ENCODE results near the gene FASN.

The FASN gene

DNA sequence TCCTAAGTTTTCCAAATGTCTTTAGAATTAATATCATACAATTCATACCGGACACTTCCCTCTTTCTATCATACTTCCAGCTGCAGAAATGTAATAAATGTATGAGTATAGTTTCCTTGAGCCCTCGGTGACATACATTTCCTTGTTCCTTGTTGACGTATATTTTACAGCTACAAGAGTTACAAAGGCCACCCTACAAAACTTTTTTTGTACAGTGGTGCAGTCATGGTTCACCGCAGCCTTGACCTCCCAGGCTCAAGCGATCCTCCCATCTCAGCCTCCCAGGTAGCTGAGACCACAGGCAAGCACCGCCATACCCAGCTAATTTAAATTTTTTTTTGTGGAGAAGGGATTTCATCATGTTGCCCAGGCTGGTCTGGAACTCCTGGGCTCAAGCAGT, 25.2 kb downstream of the FASN start:
- no peak for DNase-seq

DNA sequence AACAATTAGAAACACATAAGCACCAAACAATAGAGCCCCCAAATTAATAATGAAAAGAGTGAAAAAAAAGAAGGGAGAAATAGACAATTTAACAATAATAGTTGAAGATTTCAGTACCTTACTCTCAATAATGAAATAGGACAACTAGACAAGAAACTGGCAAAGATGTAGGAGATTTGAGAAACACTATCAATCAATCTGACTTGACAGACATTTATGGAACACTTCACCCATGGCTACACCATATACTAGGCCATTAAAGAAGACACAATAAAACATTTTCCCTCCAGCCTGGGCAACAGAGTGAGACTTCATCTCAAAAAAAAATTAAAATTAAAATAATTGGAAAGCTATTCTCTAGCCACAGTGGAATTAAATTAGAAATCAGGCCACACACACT, 27.4 kb downstream of the FASN start:
- DNase-seq = no peak

DNA sequence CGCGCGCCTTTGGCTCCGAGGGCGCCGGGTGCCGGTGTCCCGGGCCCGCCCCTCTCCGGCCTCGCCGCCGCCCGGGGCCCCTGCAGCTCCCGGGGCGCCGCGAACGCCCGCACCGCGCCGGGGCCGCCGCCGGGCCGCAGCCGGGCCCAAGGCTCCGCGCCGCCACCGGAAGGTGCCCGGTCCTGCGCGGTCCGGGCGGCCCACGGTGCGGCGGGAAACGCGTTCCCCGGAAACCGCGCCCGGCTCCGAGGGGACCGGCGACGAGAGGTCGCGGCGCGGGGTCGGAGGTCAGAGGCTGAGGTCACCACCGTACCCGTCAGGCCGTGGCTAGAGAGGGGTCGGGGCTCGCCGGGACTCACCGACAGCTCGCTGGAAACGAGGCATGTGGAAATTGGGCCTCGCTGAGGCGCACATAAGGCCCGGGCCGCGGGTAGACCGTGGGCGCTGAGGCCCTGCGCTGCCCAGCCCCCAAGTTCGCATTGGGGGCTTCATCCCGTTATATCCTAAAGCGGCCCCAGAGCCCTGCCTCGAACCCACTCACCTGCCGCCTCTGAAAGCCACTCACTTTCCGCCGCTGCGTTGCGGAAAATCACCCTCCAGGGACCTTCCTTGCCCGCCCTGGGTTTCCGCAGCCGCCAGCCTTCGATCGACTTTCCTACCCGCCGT, 32.3 kb downstream of the FASN start, which contains the start of gene DUS1L:
DUS1L (minus strand) TSS at position 167 of the 666 bp plus-strand sequence. CDS start 745 bp downstream, outside the sequence.
- DNase-seq = peak; percentile 62 to 78

DNA sequence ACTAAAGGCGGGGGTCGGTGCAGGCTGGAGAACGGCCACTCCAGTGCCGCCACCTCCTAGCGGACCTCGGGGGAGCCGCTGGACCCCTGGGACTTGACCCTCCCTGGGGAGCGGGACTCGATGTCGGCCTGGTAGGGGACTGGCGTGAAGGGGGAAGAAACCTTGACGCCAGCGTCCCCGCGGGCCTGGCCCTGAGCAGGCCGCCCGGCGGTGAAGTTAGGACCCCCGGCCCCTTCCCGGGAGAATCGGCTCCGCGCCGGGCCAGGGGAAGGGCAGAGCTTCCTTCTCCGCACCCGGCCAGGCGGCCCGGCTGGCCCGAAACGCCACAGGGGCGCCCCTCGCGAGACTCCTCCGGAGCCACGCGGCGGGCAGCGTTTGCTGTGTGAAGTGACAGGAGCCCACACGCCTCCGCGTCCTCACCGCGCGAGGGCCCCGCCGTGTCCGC, 32.8 kb downstream of the FASN start:
- DNase-seq = peak; percentile 38 to 39

DNA sequence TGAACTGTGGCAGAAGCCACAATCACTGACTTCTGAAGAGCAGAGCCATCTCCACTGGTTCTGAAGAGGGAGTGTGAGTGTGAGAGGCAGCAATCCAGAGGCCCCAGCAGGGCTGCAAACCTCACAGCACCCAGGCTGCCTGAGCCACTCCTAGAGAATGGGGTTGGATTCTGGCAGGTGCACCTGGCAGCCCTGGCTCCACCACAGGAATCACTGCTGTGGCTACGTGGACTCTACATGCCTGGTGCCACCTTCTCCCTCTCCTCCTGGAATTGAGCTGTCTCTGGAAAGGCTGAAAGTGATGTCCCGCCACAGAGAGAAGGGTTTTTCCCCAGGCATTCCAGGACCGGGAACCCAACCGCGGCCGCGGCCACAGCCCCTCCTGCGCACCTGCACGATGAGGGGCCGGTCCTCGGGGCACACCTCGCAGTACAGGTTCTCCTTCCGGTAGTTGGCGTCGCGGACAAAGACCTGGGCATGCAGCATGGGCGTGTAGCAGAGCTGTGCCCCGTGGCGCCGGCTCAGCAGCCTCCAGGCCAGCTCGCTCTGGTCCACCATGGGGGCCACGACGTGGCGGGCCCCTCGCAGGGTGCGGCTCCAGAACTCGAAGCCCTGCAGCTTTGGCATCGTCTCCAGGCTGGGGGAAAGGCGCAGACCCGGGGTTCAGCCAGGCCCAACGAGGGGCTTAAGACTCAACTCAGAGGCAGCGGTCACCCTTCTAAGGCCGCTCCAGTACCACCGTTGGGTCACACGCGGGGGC, 33.4 kb downstream of the FASN start:
- DNase-seq = peak in 1 of 2 experiments; percentile 3

DNA sequence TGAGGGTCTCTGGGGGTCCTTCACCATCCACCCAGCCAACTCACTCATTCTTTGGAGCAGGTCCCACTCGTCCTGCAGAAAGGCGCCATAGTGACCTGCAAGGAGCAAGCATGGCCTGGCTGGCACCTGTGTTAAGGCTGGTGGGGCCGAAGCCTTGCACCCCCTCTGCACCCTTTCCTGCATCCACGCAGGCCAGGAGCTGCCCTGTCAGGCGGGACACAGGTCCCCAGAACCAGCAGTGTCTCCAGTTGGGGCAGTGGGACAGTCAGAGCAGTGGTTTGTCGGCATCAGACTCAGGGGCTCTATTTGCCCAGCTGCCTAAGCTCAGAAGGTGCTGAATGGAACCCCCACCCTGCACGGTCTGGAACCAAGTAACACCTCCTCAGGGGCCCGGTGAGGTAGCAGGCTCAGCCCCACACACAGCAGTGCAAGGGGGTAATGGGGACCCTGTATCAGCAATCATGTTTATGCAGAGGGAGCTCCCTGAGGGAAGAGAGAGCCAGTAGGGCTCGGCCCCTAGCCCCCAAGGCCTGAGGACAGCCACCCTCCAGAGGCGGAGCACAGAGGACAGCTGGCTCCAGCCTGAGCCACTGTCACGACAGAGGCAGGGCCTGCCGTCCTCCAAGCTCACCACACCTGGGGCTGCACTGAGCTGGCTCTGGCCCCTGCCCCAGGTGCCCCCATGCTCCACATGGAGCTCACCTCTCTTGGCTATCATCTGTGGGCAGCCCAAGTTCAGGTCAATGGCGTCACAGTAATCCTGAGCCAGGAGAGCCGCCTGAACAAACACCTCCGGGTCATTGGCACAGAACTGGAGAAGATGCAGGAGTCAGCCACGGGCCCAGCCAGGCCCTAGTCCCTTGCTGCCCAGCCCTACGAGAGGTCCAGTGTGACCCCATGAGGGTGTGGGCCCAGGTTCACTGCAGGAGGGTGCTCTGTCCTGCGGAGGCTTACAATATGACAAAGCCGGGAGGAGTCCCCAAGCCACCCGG, 34.3 kb downstream of the FASN start:
- DNase-seq = no peak

DNA sequence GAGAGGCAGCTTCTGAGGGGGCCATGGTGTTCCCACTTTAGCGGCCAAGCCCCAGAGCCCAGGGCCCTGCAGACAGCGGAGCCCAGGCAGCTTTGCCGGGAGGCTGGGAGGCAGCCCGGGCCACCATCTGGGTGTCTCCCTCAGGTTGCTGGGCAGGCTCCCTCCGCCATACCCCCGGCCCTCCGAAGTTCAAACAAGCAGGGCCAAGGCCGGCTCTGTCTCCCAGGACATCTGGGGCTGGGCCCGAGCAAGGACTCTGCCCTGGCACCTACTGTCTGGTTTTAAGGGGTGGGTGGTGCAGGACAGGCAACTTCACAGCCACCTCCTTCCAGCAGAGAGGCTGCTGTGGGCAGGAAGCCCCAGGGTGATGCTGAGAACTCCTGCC, 35.1 kb downstream of the FASN start:
- DNase-seq = no peak

DNA sequence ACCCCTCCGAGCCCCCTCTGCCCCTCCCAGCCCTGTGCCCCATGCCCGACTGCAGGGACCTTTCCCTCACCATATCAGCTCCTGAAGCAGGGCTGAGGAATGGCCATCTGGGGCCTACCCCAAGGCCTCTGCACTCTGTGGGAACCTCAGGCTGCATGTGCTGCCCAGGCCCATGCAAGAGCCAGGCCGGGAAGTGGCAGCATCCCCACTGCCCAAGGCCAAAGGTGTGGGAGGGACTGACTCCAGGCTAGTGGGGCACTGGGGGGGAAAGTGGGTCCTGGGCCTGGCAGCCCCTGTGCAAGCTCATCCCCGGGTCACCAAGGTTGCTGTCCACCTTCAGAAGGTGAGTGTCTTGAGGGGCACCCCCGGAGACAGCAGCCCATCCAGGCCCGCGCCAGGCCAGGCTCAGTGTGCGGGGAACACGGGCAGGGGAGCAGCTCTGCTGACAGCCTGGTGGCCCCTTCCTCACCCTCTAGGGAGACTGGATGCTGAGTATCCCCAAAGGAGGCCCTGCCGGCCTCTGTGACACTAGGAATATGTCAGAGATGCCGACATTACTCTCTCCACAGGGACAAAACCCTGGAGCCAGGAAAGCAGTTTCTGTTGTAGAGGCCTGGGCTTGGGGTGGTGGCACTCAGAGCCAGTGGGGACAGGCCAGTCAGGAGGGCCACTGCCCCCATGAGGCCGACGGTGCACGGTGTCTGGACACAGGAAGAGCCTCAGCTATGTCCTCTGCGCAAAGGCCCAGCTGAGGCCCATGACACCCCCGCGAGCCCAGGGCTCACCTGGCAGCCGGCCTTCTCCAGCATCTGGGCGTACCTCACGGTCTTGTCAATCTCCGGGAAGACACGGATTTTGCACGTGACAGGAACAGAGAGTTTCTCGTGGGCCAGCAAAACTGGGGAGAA, 35.7 kb downstream of the FASN start:
- DNase-seq = no peak

DNA sequence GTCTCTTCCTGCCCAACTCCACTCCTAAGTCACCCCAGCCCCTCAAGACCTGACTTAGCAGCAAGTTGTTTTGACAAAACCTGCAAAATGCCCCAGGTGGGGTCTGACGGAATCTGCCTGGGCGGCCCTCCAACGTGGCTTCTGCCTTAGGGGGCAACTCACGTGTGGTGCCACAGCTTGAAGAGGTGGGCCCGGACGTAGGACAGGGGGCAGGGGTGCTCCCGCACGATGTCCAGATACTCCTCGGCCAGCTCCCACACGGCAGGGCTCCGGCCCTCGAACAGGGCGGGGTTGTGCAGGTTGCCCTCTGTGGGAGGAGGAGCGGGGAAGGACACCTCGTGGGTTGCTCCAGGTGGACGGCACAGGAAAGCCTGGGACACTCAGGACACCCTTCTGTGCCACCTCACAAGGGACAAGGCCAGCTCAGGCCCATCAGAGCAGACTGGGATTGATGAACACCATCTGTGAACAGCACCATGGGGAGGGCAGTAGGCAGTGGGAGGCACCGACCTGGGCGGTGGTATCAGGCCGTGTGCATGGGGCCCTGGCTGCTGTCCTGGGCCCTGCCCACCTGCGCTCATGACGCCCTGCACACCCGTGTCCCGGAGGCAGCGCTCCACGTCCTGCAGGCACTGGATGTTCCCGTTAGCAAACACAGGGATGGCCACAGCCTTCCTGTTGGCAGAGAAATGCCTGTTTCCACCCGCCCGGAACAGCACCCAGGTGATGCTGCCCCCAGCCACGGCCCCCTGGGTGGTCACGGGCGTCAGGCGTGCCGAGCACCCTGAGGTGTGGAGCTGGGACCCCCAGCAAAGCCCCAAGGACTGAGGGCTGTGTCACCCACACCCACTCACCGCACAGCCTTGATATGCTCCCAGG, 36.8 kb downstream of the FASN start:
- DNase-seq = no peak

DNA sequence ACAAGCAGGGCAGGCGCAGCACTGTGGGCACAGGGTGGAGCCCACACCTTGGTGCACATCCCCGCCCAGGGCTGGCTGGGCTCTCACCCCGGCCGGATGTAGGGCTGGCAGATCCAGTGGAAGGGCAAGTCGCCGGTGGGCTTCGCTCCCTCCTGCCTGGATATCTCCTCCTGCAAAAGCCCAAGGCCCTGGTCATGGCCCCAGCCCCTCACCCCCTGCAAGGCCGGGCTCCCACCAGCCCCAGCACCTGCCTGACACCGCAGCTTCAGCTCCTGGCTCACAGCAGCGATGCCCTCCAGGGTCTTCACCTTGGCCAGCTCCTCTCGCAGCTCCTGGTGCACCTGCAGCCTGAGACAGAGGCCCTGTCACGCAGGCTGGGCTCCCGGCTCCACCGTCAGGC, 37.4 kb downstream of the FASN start:
- no peak for DNase-seq

DNA sequence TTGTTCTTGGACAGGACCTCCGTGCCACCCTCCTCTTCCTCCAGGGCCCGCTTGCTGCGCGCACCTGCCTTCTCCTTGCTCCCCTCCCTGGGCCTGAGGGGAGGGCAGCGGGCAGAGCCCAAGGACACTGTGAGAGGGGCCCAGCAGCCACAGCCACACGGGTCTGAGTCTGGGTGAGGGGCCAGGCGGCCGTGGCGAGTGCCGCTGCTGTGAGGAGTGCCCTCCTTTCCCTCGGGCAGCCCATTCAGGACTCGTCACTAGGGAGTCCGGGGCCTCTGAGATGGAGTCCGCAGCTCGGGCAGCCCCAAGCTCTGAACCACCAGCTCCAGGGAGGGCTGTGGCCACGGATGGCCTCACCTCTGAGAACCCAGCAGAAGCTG, 38.0 kb downstream of the FASN start:
- DNase-seq = no peak

DNA sequence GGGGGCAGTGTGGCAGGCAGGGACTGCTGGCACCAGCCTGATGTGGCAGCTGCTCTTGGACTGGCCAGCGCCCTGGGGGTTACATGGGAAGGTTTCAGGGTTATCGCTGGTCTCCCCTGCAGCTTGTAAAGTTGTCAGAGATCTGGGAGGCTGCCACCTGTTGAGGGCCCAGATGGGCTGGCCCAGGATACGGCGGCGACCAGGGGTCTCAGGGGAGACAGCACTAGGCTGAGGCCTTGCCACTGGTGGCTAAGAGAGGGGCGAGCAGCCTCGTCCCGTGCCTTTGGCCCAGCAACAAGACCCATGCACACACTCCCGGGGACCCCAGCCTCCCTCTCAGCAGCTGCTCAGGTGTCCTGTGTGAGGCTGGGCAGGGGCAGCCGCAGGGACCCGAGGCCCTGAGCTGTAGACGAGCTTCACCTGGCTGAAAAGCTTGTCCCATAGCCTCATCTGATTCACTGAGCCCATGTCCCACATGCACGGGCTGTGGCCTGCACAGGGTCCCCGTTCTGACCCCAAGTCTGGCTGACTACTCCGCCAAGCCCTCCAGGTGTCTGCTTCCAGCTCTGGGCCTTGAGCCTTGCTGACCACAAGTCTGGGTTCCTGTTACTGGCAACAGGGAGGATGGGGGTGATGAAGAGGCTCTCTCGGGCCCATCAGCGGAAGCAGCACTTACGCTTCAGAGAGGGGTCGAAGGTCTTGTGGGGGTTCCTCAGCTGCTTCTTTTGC, 38.6 kb downstream of the FASN start:
- DNase-seq = no peak

DNA sequence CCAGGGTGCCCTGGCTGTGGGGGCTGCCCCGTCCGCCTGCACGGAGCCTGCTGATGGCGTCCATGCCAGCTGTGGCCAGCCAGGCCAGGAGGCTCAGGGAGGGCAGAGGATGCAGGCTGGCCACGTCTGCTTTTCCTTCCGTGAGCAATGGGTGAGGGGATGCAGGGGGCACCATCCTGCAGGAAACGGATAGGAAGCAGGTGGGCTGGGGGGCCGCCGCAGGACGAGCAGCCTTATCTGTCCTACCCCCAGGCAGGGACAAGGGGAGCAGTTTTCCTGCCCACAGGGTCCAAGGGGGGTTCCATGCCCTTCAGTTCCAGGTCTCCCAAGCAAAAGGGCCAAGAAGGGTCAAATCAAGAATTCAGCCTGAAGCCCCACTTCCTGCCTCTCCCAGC, 39.2 kb downstream of the FASN start:
- no peak for DNase-seq

DNA sequence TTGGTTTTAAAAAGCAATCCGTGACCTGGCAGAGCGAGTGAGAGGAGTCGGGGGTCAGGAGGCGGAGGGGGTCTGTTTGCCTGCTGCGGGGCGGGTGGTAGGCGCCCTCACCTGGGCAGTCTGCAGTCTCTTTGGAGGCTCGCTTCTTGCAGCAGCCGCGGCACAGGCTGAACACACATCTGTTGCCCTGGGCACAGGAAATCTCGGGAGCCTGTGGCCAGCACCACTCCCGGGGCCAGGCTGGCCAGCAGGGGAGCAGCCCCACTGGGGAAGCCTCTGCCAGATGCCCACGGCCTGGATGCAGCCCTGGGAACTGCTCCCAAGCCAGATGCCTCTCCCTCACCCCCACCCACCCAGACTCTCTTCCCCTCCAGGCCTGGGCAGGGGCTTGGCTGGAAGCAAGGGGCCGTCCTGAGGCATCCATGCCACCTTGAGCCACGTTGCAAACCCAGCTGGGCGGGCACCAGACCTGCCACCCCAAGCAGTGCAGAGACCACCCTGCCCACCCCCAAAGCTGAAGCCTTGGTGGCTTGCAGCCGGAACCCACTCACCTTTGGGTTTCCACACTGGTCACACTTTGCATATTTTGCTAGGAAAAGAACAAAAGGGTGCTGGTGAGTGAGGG, 39.7 kb downstream of the FASN start:
- no peak for DNase-seq

DNA sequence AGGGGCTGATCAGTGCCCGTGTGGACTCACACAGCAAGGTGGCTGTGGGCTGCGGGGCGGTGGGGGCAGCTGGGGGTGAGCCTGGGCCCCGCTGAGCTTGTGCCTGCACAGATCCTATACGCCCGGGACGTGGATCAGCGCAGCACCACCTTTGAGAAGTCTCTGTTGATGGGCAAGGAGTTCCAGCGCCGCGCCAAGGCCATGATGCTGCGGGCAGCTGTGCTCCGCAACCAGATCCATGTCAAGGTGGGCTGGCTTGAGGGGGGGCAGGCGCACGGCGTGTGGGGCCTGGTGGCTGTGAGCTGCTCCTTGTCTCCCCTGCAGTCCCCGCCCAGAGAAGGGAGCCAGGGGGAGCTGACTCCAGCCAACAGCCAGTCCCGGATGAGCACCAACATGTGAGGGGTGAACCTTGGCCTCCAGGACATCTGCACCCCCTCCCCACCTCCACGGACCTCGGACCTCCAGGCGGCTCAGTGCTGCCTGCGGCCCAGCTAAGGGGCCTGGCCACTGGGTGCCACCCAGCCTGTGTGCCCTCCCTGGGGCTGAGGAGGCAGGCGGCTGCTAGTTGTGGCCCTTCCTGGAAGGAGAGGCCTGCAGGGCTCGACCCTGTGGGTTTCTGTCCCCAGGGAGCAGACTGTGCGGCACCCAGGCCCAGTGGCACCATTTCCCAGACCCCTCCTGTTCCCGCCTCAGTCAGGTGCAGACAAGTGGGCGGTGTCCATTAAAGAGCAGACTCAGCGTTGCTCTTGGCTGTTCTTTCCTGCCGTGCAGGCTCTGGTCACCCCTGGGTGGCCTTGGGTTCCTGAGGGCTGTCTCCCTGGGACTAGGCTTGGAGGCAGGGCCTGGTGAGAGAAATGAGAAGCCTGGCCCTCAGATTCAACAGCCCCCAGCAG, 41.1 kb downstream of the FASN start:
- no peak for DNase-seq

DNA sequence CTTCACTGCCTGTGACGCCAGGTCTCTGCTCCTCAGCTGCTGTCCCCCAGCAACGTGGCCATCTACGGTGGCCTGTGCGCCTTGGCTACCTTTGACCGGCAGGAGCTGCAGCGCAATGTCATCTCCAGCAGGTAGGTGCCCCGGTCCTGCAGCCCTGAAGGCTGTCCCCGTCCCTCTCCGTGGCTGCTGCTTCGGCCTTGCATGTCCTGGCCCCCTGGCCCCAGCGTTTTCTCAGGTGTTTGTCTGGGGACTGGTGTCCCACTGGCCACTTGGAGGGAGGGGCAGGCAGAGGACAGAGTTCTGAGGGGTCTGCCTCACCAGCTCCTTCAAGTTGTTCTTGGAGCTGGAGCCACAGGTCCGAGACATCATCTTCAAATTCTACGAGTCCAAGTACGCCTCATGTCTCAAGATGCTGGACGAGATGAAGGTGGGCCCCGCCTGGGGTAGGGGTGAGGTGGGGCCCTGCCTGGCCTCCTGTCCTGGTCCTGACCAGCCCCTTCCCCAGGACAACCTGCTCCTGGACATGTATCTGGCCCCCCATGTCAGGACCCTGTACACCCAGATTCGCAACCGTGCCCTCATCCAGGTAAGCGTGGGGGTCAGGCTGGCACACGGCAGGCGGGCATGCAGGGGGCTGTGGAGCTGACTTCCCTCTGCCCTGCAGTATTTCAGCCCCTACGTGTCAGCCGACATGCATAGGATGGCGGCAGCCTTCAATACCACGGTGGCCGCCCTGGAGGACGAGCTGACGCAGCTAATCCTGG, 41.9 kb downstream of the FASN start:
- no peak for DNase-seq

DNA sequence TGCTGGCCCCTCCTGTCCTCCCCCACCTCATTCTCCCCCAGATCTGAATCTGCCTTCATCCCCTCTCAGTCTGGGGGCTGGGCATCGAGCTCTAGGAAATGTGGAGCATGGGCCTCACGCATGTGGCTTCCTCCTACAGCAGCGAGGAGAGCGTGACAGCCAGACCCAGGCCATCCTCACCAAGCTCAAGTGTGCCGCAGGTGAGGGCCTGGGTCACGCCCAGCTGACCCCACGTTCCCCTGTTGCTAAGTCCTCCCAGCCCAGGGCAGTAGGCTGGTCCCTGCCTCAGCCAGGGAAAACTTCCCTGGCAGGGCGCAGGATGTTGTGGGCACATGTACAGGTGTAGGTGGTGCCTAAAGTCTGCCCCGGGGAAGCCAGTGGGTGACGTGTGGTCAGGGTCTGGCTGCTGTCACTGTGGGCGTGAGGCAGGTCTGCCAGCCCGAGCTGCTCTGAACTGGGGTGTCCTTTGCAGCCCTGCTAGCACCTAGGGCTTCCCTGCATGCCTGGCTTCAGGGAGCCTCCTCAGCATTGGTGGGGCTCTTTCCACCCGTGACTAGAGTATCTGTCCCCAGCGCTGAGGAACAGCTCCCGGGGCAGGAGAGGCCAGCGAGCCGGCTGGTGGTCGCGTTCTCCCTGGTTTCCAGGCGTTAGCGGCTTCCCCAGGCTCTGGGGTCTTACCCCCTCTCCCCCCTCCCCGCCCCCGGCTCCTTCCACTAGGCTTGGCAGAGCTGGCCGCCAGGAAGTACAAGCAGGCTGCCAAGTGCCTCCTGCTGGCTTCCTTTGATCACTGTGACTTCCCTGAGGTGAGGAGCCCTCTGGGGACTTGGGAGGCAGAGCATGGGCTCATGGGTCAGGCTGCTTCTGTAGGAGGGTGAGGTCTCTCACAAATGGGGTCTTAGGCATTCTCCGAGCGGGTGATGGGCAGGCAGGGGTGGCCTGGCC, 42.7 kb downstream of the FASN start:
- DNase-seq = no peak

Measured in stimulated activated CD4-positive, alpha-beta T cell treated with anti-CD3 and anti-CD28 coated beads, Interleukin-4, amount 100 ng/mL, for 4 hours (primary cell).